ENCODE results near the gene SLC16A9. TPM values are rescaled to one million over a fixed set of nuclear protein-coding genes. Genes with fewer than 3 reads are reported as not detected.
A peak's percentile ranks its signal among the peaks of the same experiment; 100 is the strongest.

SLC16A9 gene
- total and polyA plus RNA-seq, 12 donors: 129 to 382 (median 189) TPM

- no peaks in the 10 kb centered on the region for H3K9me3 ChIP-seq (replicated peaks in 1 of 3)
- H3K27me3 ChIP-seq: no peaks in the 10 kb centered on the region
- intact Hi-C loops (cut with DNase I): no loop called here
- H3K27ac ChIP-seq: peak overlapping the region in 4 of 5 donors; percentile 36 to 93 (median 80)
- H3K4me1 ChIP-seq (replicated peaks in 1 of 2): peaks cover 28 to 52% of the 10 kb centered on the region in 2 donors
- 83 to 88% (median 85%) methylated on average over 8 of the region's 8 CpGs for WGBS, 4 donors
- DNase-seq: no peak
- H3K4me3 ChIP-seq: peak overlapping the region in 2 of 4 donors; percentile 79 to 87
- H3K36me3 ChIP-seq (replicated peaks in 1 of 2): no peaks in the 10 kb centered on the region
- TF ChIP-seq CTCF (IDR thresholded peaks at IDR 0.05): no peak
Observed at GRCh38 chr10:59706851-59707797, 2.5 kb downstream of the SLC16A9 start.

GRCh38 chr10:59705931-59706330 lies 3.7 kb downstream of the SLC16A9 start:
- no peaks in the 10 kb centered on the region for H3K36me3 ChIP-seq (replicated peaks in 1 of 2)
- H3K27ac ChIP-seq: peak overlapping the region in 3 of 5 donors; percentile 3 to 58 (median 57)
- peaks cover 20 to 48% of the 10 kb centered on the region in 2 donors for H3K4me1 ChIP-seq (replicated peaks in 1 of 2)
- no peak for DNase-seq
- intact Hi-C loops (cut with DNase I): no loop called here
- H3K27me3 ChIP-seq: no peaks in the 10 kb centered on the region
- TF ChIP-seq POLR2A (IDR thresholded peaks at IDR 0.05) (no peak), CTCF (IDR thresholded peaks at IDR 0.05) (no peak)
- H3K9me3 ChIP-seq (replicated peaks in 1 of 3): no peaks in the 10 kb centered on the region
- no peak overlapping the region for H3K4me3 ChIP-seq

GRCh38 chr10:59704630-59705029 lies 5.0 kb downstream of the SLC16A9 start:
- TF ChIP-seq CTCF (IDR thresholded peaks at IDR 0.05) (no peak), POLR2A (IDR thresholded peaks at IDR 0.05) (peak in 1 of 2 donors; percentile 39)
- H3K36me3 ChIP-seq (replicated peaks in 1 of 2): no peaks in the 10 kb centered on the region
- H3K27ac ChIP-seq: peak overlapping the region in 3 of 5 donors; percentile 55 to 58 (median 57)
- DNase-seq: no peak
- 41 to 59% (median 48%) methylated on average over 2 of the region's 2 CpGs for WGBS, 4 donors
- no peaks in the 10 kb centered on the region for H3K27me3 ChIP-seq
- peaks cover 20 to 42% of the 10 kb centered on the region in 2 donors for H3K4me1 ChIP-seq (replicated peaks in 1 of 2)
- no peak overlapping the region for H3K4me3 ChIP-seq
- H3K9me3 ChIP-seq (replicated peaks in 1 of 3): no peaks in the 10 kb centered on the region
- intact Hi-C loops (cut with DNase I): no loop called here

- no peak for DNase-seq
- 64 to 71% (median 67%) methylated on average over 4 of the region's 4 CpGs for WGBS, 4 donors
- H3K27me3 ChIP-seq: no peaks in the 10 kb centered on the region
- no peaks in the 10 kb centered on the region for H3K36me3 ChIP-seq (replicated peaks in 1 of 2)
- intact Hi-C loops (cut with DNase I): no loop called here
- H3K4me1 ChIP-seq (replicated peaks in 1 of 2): peaks cover 31 to 57% of the 10 kb centered on the region in 2 donors
- no peak overlapping the region for H3K4me3 ChIP-seq
- peak overlapping the region in 2 of 5 donors; percentile 49 to 58 for H3K27ac ChIP-seq
- H3K9me3 ChIP-seq (replicated peaks in 1 of 3): no peaks in the 10 kb centered on the region
- TF ChIP-seq CTCF (IDR thresholded peaks at IDR 0.05): no peak
- TF ChIP-seq POLR2A (IDR thresholded peaks at IDR 0.05): no peak
Observed at GRCh38 chr10:59702347-59702746, 7.3 kb downstream of the SLC16A9 start.
